Cardiac muscle cell (in vitro differentiated cells and primary cell): ENCODE measurements around the gene SLC5A1. TPM values are rescaled to one million over a fixed set of nuclear protein-coding genes. Genes with fewer than 3 reads are reported as not detected.
A peak's percentile ranks its signal among the peaks of the same experiment; 100 is the strongest.

Source experiments
- DNase-seq, 2 donors: peaks; one replicate each; pipeline versions ENCODE4 v3.0.0 to v3.0.0-alpha.2; 2010 to 2017; ENCODE audit warnings: low read depth in 1 of 2, low spot score in 1 of 2
- H3K27ac ChIP-seq: fragments of 200-600 bp; sonication (generic); 2 replicates; pipeline ENCODE4 v1.5.1; 2016
- H3K27me3 ChIP-seq: fragments of 200-600 bp; sonication (generic); 2 replicates; pipeline ENCODE4 v1.6.0; 2016; ENCODE audit warnings: control low read depth
- H3K36me3 ChIP-seq: fragments of 200-600 bp; sonication (generic); 2 replicates; pipeline ENCODE4 v1.5.1; 2016; ENCODE audit warnings: control low read depth
- H3K4me1 ChIP-seq: fragments of 200-600 bp; sonication (generic); 2 replicates; pipeline ENCODE4 v1.8.1; 2017; ENCODE audit warnings: low read depth, mild to moderate bottlenecking, mixed run types
- H3K4me3 ChIP-seq: fragments of 200-600 bp; sonication (generic); 2 replicates; pipeline ENCODE4 v1.5.1; 2016; ENCODE audit warnings: mild to moderate bottlenecking
- H3K9me3 ChIP-seq: fragments of 200-600 bp; sonication (generic); 2 replicates; pipeline ENCODE4 v1.5.1; 2017; ENCODE audit warnings: low read depth, mild to moderate bottlenecking, control low read depth
- CTCF ChIP-seq: IDR thresholded peaks from 2 replicates; pipeline ENCODE4 v1.5.1; 2012; ENCODE audit warnings: low read depth, mild to moderate bottlenecking, low read length
- polyA plus RNA-seq: library from polyadenylated mRNA; unstranded; fragments of >200 nt; fragmentation: Nextera tagmentation; extraction: Ambion mirVana; gene quantifications from 2 replicates; pipeline ENCODE4 v1.2.1, GENCODE V29; 2016
- total RNA-seq: library from RNA; depleted of rRNA; stranded (reverse); fragments of >200 nt; gene quantifications from 2 replicates; pipeline ENCODE4 v1.2.3, GENCODE V29; 2016

Gene SLC5A1
- total and polyA plus RNA-seq, 2 experiments from 2014 or later, result 0.45 to 0.76 TPM

GRCh38 chr22:32048069-32048468 lies 5.0 kb downstream of the SLC5A1 start:
- no peak overlapping the region for H3K27ac ChIP-seq
- TF ChIP-seq CTCF, result no peak
- H3K9me3 ChIP-seq, result no peaks in the 10 kb centered on the region
- H3K4me1 ChIP-seq, result no peaks in the 10 kb centered on the region
- no peaks in the 10 kb centered on the region for H3K27me3 ChIP-seq
- H3K36me3 ChIP-seq, result no peaks in the 10 kb centered on the region
- no peak overlapping the region for H3K4me3 ChIP-seq
- DNase-seq, result no peak

GRCh38 chr22:32050678-32051515 lies 7.8 kb downstream of the SLC5A1 start:
- TF ChIP-seq CTCF, result no peak
- DNase-seq, result peak in 1 of 2 donors; percentile 85
- no peaks in the 10 kb centered on the region for H3K9me3 ChIP-seq
- H3K27me3 ChIP-seq, result no peaks in the 10 kb centered on the region
- H3K27ac ChIP-seq, result no peak overlapping the region
- no peaks in the 10 kb centered on the region for H3K36me3 ChIP-seq
- H3K4me3 ChIP-seq, result no peak overlapping the region
- H3K4me1 ChIP-seq, result no peaks in the 10 kb centered on the region

- H3K9me3 ChIP-seq, result no peaks in the 10 kb centered on the region
- no peak overlapping the region for H3K27ac ChIP-seq
- DNase-seq, result no peak
- H3K4me1 ChIP-seq, result no peaks in the 10 kb centered on the region
- no peaks in the 10 kb centered on the region for H3K27me3 ChIP-seq
- no peak for TF ChIP-seq CTCF
- no peak overlapping the region for H3K4me3 ChIP-seq
- no peaks in the 10 kb centered on the region for H3K36me3 ChIP-seq
These were observed 9.2 kb downstream of the SLC5A1 start for GRCh38 chr22:32052244-32052643.

GRCh38 chr22:32052936-32053791 lies 10.1 kb downstream of the SLC5A1 start:
- Histone ChIP-seq H3K36me3 (no peaks in the 10 kb centered on the region), H3K4me3 (no peak overlapping the region), H3K4me1 (peaks cover 2% of the 10 kb centered on the region), H3K27me3 (no peaks in the 10 kb centered on the region), H3K27ac (no peak overlapping the region), H3K9me3 (no peaks in the 10 kb centered on the region)
- no peak for DNase-seq
- TF ChIP-seq CTCF, result no peak

GRCh38 chr22:32055069-32055468 lies 12.0 kb downstream of the SLC5A1 start:
- Histone ChIP-seq H3K4me3 (no peak overlapping the region), H3K4me1 (peaks cover 14% of the 10 kb centered on the region), H3K27ac (no peak overlapping the region), H3K36me3 (no peaks in the 10 kb centered on the region), H3K27me3 (no peaks in the 10 kb centered on the region), H3K9me3 (no peaks in the 10 kb centered on the region)
- no peak for DNase-seq
- TF ChIP-seq CTCF, result no peak
